ENCODE data around the gene LSM14A. TPM values are rescaled to one million over a fixed set of nuclear protein-coding genes. Genes with fewer than 3 reads are reported as not detected.

The LSM14A gene
- total and polyA plus RNA-seq, 9 of the 15 experiments (the other 6 are each of a cell fraction or from before 2014, with no cell fraction given), result 19.5 to 150 (median 95.1) TPM

DNA sequence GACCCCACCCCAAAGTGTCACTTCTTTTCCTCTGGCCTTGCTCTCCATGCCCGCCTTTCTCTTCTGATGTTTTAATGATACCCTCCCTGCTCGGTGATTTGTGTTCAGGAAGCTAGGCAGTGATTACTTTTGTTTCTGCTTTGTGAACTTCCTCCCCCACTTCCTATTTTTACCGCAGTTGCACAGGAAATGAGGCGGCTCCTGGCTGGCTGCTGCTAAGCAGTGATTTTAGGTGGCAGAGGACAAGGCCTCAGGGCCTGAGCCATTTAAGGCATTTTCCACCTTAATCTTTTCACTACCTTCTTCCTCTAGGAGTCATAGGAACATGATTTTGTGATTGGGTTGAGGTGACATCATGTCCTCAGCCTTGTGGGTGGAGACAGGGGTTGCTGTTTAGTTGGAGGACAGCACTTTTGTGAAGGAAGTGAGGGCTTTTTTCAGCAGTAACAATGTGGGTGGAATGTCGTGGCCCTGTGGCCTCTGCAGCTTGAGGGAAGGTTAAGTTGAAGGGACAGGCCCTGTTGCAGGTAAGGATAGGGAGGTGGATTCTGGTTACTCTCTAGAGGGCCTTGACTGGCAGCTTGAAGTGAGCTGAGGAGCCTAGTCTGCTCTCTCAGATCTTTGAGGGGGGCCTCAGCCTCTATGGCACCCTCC, 97.8 kb downstream of the LSM14A start (continued):
- TF ChIP-seq RAD21 (CRISPR knock-in tag; conservative IDR thresholded peaks at IDR 0.05 in 1 of 2, IDR thresholded peaks at IDR 0.05 in 1 of 2) (no peak), SIRT6 (IDR thresholded peaks at IDR 0.05; ENCODE audit: low read depth, low read length) (no peak), TCF7 (IDR thresholded peaks at IDR 0.05; ENCODE audit: borderline replicate concordance) (no peak), KLF10 (CRISPR knock-in tag; IDR thresholded peaks at IDR 0.05) (no peak), SMAD4 (CRISPR knock-in tag; conservative IDR thresholded peaks at IDR 0.05) (peak; percentile 65; the same call in 1 of the 2 replicates), NR2C2 (CRISPR knock-in tag; IDR thresholded peaks at IDR 0.05) (no peak), NR2C2 (tag; IDR thresholded peaks at IDR 0.05) (peak; percentile 72; the same call in 1 of the 2 replicates), ZNF124 (CRISPR knock-in tag; IDR thresholded peaks at IDR 0.05) (no peak), HDAC2 (IDR thresholded peaks at IDR 0.05) (peak; percentile 78), SMAD1 (IDR thresholded peaks at IDR 0.05; ENCODE audit: low read depth, low read length, partially characterized antibody) (no peak), LEF1 (IDR thresholded peaks at IDR 0.05) (0 out of 2 replicates have a peak, but pooled peaks have one; percentile 21), HDGF (IDR thresholded peaks at IDR 0.05) (no peak), ZNF12 (CRISPR knock-in tag; IDR thresholded peaks at IDR 0.05) (no peak), MCM2 (IDR thresholded peaks at IDR 0.05; ENCODE audit: low read depth) (no peak), CC2D1A (IDR thresholded peaks at IDR 0.05) (no peak), MEIS2 (IDR thresholded peaks at IDR 0.05; ENCODE audit: partially characterized antibody) (peak; percentile 23), TCFL5 (CRISPR knock-in tag; conservative IDR thresholded peaks at IDR 0.05) (no peak), PURB (CRISPR knock-in tag; IDR thresholded peaks at IDR 0.05; ENCODE audit: low read depth) (no peak), SIX5 (IDR thresholded peaks at IDR 0.05; ENCODE audit: borderline replicate concordance in 1 of 2, insufficient read depth in 1 of 2, low read depth in 1 of 2, low read length in 2 of 2) (no peak), SMC3 (conservative IDR thresholded peaks at IDR 0.05; ENCODE audit: insufficient read depth, low read depth, low read length) (no peak), HNRNPUL1 (IDR thresholded peaks at IDR 0.05; ENCODE audit: low read length) (no peak), TARDBP (IDR thresholded peaks at IDR 0.05) (no peak), ZNF75A (CRISPR knock-in tag; IDR thresholded peaks at IDR 0.05) (no peak), ATF7 (IDR thresholded peaks at IDR 0.05) (peak; percentile 91), ZNF699 (CRISPR knock-in tag; IDR thresholded peaks at IDR 0.05; ENCODE audit: insufficient replicate concordance) (no peak), RFX1 (IDR thresholded peaks at IDR 0.05) (peak; percentile 44)
- TF ChIP-seq, protein P1, sequence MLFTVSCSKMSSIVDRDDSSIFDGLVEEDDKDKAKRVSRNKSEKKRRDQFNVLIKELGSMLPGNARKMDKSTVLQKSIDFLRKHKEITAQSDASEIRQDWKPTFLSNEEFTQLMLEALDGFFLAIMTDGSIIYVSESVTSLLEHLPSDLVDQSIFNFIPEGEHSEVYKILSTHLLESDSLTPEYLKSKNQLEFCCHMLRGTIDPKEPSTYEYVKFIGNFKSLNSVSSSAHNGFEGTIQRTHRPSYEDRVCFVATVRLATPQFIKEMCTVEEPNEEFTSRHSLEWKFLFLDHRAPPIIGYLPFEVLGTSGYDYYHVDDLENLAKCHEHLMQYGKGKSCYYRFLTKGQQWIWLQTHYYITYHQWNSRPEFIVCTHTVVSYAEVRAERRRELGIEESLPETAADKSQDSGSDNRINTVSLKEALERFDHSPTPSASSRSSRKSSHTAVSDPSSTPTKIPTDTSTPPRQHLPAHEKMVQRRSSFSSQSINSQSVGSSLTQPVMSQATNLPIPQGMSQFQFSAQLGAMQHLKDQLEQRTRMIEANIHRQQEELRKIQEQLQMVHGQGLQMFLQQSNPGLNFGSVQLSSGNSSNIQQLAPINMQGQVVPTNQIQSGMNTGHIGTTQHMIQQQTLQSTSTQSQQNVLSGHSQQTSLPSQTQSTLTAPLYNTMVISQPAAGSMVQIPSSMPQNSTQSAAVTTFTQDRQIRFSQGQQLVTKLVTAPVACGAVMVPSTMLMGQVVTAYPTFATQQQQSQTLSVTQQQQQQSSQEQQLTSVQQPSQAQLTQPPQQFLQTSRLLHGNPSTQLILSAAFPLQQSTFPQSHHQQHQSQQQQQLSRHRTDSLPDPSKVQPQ (CRISPR knock-in tag; IDR thresholded peaks at IDR 0.05; ENCODE audit: borderline replicate concordance), result no peak
- TF ChIP-seq, protein P2, sequence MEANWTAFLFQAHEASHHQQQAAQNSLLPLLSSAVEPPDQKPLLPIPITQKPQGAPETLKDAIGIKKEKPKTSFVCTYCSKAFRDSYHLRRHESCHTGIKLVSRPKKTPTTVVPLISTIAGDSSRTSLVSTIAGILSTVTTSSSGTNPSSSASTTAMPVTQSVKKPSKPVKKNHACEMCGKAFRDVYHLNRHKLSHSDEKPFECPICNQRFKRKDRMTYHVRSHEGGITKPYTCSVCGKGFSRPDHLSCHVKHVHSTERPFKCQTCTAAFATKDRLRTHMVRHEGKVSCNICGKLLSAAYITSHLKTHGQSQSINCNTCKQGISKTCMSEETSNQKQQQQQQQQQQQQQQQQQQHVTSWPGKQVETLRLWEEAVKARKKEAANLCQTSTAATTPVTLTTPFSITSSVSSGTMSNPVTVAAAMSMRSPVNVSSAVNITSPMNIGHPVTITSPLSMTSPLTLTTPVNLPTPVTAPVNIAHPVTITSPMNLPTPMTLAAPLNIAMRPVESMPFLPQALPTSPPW (CRISPR knock-in tag; IDR thresholded peaks at IDR 0.05), result peak; percentile 30; the same call in 1 of the 2 replicates

All from K562 (cell line).